Smooth muscle cell (in vitro differentiated cells): ENCODE results near the gene BCL3. TPM values are rescaled to one million over a fixed set of nuclear protein-coding genes. Genes with fewer than 3 reads are reported as not detected.
A peak's percentile ranks its signal among the peaks of the same experiment; 100 is the strongest.
"Not testable (repeated sequence)": the region's sequence is repeated elsewhere in the genome, so short reads cannot be mapped to it uniquely, and the experiment has no call there.

Source experiments
- DNase-seq: peaks from one replicate; lab custom pipeline; 2025; ENCODE audit not compliant: unreplicated experiment; lab: John Stamatoyannopoulos, UW
- H2AFZ ChIP-seq: fragments of 200-600 bp; sonication (generic); 2 replicates; pipeline ENCODE4 v1.6.0; 2016; ENCODE audit warnings: antibody characterized with exemption, low read depth, mild to moderate bottlenecking
- H3F3A ChIP-seq: fragments of 200-600 bp; sonication (generic); 2 replicates; pipeline ENCODE4 v1.6.0; 2017; ENCODE audit warnings: antibody characterized with exemption, low read depth
- H3K27ac ChIP-seq: fragments of 200-600 bp; sonication (generic); 2 replicates; pipeline ENCODE4 v1.5.1; 2016; ENCODE audit warnings: low read depth, mild to moderate bottlenecking
- H3K27me3 ChIP-seq: fragments of 200-600 bp; sonication (generic); 2 replicates; pipeline ENCODE4 v1.6.1; 2016; ENCODE audit warnings: low read depth, mild to moderate bottlenecking
- H3K36me3 ChIP-seq: fragments of 200-600 bp; sonication (generic); 2 replicates; pipeline ENCODE4 v1.5.1; 2016; ENCODE audit warnings: low read depth
- H3K4me1 ChIP-seq: fragments of 200-600 bp; sonication (generic); 2 replicates; pipeline ENCODE4 v1.5.1; 2016; ENCODE audit warnings: low read depth
- H3K4me2 ChIP-seq: fragments of 200-600 bp; sonication (generic); 2 replicates; pipeline ENCODE4 v1.6.0; 2016; ENCODE audit warnings: mild to moderate bottlenecking
- H3K4me3 ChIP-seq: fragments of 200-600 bp; sonication (generic); 2 replicates; pipeline ENCODE4 v1.5.1; 2016; ENCODE audit warnings: mild to moderate bottlenecking
- H3K79me2 ChIP-seq: fragments of 200-600 bp; sonication (generic); 2 replicates; pipeline ENCODE4 v1.6.0; 2016; ENCODE audit warnings: low read depth, mild to moderate bottlenecking
- H3K9ac ChIP-seq: fragments of 200-600 bp; sonication (generic); 2 replicates; pipeline ENCODE4 v1.6.0; 2016; ENCODE audit warnings: low read depth
- H3K9me3 ChIP-seq: fragments of 200-600 bp; sonication (generic); replicated peaks from 2 replicates; pipeline ENCODE4 v1.5.1; 2016; ENCODE audit warnings: low read depth
- H4K20me1 ChIP-seq: fragments of 200-600 bp; sonication (generic); 2 replicates; pipeline ENCODE4 v1.6.0; 2016; ENCODE audit warnings: low read depth
- CTCF ChIP-seq: fragments of 200-600 bp; sonication (generic); IDR thresholded peaks from 2 replicates; pipeline ENCODE4 v1.5.1; 2017; ENCODE audit warnings: borderline replicate concordance, mild to moderate bottlenecking, antibody characterized with exemption; ENCODE audit not compliant: insufficient read depth, poor library complexity, severe bottlenecking
- WGBS: methylation state at CpG from one replicate; pipeline ENCODE4 v1.1.7; 2016; ENCODE audit warnings: low lambda C conversion rate; 5-methylcytosine and 5-hydroxymethylcytosine counted together
- polyA plus RNA-seq: library from polyadenylated mRNA; unstranded; fragments of >200 nt; fragmentation: Nextera tagmentation; extraction: Ambion mirVana; gene quantifications from 2 replicates; pipeline ENCODE4 v1.2.1, GENCODE V29; 2016
- total RNA-seq: library from RNA; depleted of rRNA; stranded (reverse); fragments of >200 nt; gene quantifications from 2 replicates; pipeline ENCODE4 v1.2.3, GENCODE V29; 2014

BCL3 gene
- total and polyA plus RNA-seq, 2 experiments from 2014 or later = 12.2 to 52.8 TPM

GRCh38 chr19:44718441-44719261 lies 29.9 kb upstream of the BCL3 start:
- H3K4me2 ChIP-seq = peak overlapping the region; percentile 43
- peaks cover 5% of the 10 kb centered on the region for H3K4me1 ChIP-seq
- no peak for DNase-seq
- no peaks in the 10 kb centered on the region for H3F3A ChIP-seq
- no peaks in the 10 kb centered on the region for H3K36me3 ChIP-seq
- 38% methylated on average over 11 of the region's 11 CpGs for WGBS
- no peaks in the 10 kb centered on the region for H3K27me3 ChIP-seq
- H3K79me2 ChIP-seq = no peaks in the 10 kb centered on the region
- no peaks in the 10 kb centered on the region for H4K20me1 ChIP-seq
- peak overlapping the region; percentile 88 for H2AFZ ChIP-seq
- no peak for TF ChIP-seq CTCF
- peak overlapping the region; percentile 31 for H3K27ac ChIP-seq
- H3K9ac ChIP-seq = peak overlapping the region; percentile 64
- no peaks in the 10 kb centered on the region for H3K9me3 ChIP-seq
- peak overlapping the region; percentile 24 for H3K4me3 ChIP-seq

- Histone ChIP-seq H3K4me2 (no peak overlapping the region), H3K27ac (no peak overlapping the region), H3K4me3 (no peak overlapping the region), H3F3A (no peaks in the 10 kb centered on the region), H3K4me1 (peaks cover 5% of the 10 kb centered on the region), H3K9me3 (no peaks in the 10 kb centered on the region), H3K9ac (no peak overlapping the region), H3K79me2 (no peaks in the 10 kb centered on the region), H3K27me3 (no peaks in the 10 kb centered on the region), H4K20me1 (no peaks in the 10 kb centered on the region), H2AFZ (no peak overlapping the region), H3K36me3 (no peaks in the 10 kb centered on the region)
- 87% methylated on average over 8 of the region's 8 CpGs for WGBS
- DNase-seq = no peak
- TF ChIP-seq CTCF = no peak
These were observed 29.2 kb upstream of the BCL3 start for GRCh38 chr19:44719262-44719701.

- H3K4me1 ChIP-seq, H3K4me2 ChIP-seq, H3K4me3 ChIP-seq, H3K9me3 ChIP-seq, DNase-seq, H3K36me3 ChIP-seq, H3K27me3 ChIP-seq, H3K79me2 ChIP-seq, H4K20me1 ChIP-seq, H2AFZ ChIP-seq, H3K9ac ChIP-seq, H3K27ac ChIP-seq, H3F3A ChIP-seq: not testable (repeated sequence)
- WGBS = 94% methylated on average over 9 of the region's 9 CpGs
These were observed 28.1 kb upstream of the BCL3 start for GRCh38 chr19:44720396-44720795.

- no peak overlapping the region for H3K4me2 ChIP-seq
- H3K4me3 ChIP-seq = no peak overlapping the region
- H3K36me3 ChIP-seq = no peaks in the 10 kb centered on the region
These were observed 27.6 kb upstream of the BCL3 start for GRCh38 chr19:44720945-44721344.

GRCh38 chr19:44721369-44721768 lies 27.1 kb upstream of the BCL3 start:
- not testable (repeated sequence) for H3K79me2 ChIP-seq, H3K9me3 ChIP-seq, H3K4me1 ChIP-seq, H3K36me3 ChIP-seq, H3K9ac ChIP-seq, H3K27me3 ChIP-seq, H3K4me3 ChIP-seq, H3F3A ChIP-seq, H2AFZ ChIP-seq, H4K20me1 ChIP-seq, H3K27ac ChIP-seq, DNase-seq, H3K4me2 ChIP-seq
- 74% methylated on average over 5 of the region's 5 CpGs for WGBS

More at GRCh38 chr19:44720945-44721344, 27.6 kb upstream of the BCL3 start:
- Histone ChIP-seq H3K27ac (no peak overlapping the region), H3K4me1 (peaks cover 5% of the 10 kb centered on the region), H3K9ac (no peak overlapping the region), H2AFZ (no peak overlapping the region), H3K27me3 (no peaks in the 10 kb centered on the region), H3K79me2 (no peaks in the 10 kb centered on the region), H3F3A (no peaks in the 10 kb centered on the region), H4K20me1 (no peaks in the 10 kb centered on the region), H3K9me3 (no peaks in the 10 kb centered on the region)
- DNase-seq = no peak
- no peak for TF ChIP-seq CTCF
- WGBS = 79% methylated on average over 6 of the region's 6 CpGs
